ENCODE measurements around the gene FAS.
A peak's percentile ranks its signal among the peaks of the same experiment; 100 is the strongest.

Gene FAS

DNA sequence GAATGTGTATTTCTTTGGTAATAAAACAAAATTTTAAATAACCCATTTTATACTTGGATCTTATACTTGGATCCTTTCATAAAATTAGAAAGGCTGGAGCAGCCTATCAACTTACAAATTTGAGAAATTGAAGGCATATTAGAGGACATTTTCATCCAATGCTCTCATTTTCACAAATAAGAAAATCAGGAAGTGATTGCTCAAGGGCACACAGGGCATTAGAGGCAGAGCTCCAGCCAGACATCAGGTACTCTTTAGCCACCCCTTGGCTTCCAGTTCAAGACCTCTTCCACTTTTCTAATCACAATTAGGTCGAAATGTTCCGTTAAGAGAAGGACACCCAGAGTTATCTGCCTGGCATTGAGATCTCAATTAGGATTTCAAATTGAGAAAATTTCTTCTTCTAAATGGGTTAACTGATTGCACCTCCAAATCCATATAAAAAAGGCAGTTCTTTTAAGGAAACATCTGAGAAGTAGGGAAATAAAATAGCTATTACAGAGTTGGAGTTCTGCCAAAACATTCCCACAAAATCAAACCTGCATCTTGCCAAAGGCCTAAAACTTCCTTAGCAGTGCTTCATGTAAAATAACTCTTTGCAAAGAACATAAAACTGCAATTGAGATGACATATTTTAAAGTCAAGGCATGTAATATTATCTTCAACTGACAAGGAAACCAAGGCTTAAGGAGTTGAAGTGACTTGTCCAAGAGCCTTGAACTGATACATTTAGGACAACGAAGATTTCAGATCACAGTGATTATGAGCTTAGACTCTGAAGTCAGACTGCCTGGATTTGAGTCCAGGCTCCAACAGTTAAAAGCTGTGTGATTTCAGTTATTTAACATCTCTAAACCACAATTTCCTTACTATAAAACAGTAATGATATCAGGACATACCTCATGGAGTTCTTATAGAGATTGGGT, 40.4 kb upstream of the FAS start:
- TF ChIP-seq TAF1 (IDR thresholded peaks at IDR 0.05; ENCODE audit: low read depth) (no peak), NFIC (IDR thresholded peaks at IDR 0.05) (peak; percentile 60)

DNA sequence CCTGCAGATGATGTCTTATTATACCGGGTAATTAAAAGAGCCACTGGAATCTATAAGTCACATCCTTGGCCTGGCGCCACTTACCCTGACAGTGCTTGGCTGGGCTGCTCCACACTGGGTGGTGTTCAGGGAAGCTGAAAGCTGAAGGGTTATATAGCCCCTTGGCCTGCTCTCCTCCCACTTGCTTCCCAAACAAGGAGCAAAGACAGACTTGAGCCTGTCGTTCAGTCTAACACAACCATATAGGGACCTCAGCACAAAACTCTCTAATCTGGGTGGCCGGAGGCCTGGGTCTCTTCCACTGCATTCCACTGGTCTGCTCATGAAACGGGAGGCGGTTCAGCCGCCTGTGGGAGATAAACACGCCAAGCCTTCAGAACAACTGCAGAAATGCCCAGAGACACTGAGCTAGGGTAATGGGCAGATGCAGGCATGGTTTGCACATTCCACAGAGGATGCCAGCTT, 37.9 kb upstream of the FAS start, which contains the start of gene ACTA2:
Gene ACTA2 (minus strand): TSS at position 127 of the 465 bp plus-strand sequence. CDS start 3,843 bp downstream, outside the sequence.
- peak; percentile 27; the same call in 1 of the 2 replicates for TF ChIP-seq NFIC (IDR thresholded peaks at IDR 0.05)
- no peak for TF ChIP-seq CREB1 (IDR thresholded peaks at IDR 0.05; ENCODE audit: low read depth)
- TF ChIP-seq ZBTB7A (IDR thresholded peaks at IDR 0.05; ENCODE audit: low read depth) = no peak
- no peak for TF ChIP-seq CEBPB (IDR thresholded peaks at IDR 0.05)
- TF ChIP-seq TEAD4 (IDR thresholded peaks at IDR 0.05) = peak; percentile 27; the same call in 1 of the 2 replicates
- no peak for TF ChIP-seq RAD21 (IDR thresholded peaks at IDR 0.05; ENCODE audit: low read depth)

DNA sequence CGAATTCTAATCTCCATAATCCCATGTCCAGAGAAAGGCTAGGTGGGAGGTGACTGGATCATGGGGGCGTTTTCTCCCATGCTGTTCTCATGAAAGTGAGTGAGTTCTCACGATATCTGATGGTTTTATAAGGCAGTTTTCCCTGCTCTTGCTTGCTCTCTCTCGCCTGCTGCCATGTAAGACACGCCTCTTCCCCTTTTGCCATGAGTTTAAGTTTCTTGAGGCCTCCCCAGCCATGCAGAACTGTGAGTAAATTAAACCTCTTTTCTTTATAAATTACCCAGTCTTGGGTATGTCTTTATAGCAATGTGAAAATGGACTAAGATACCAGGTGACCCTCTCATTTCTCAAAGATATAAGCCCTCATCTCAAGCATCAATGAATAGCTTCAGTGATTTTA, 36.9 kb upstream of the FAS start:
- TF ChIP-seq ZBTB7A (IDR thresholded peaks at IDR 0.05; ENCODE audit: low read depth) = no peak
- TF ChIP-seq, protein P1, sequence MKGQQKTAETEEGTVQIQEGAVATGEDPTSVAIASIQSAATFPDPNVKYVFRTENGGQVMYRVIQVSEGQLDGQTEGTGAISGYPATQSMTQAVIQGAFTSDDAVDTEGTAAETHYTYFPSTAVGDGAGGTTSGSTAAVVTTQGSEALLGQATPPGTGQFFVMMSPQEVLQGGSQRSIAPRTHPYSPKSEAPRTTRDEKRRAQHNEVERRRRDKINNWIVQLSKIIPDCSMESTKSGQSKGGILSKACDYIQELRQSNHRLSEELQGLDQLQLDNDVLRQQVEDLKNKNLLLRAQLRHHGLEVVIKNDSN (IDR thresholded peaks at IDR 0.05) = no peak

DNA sequence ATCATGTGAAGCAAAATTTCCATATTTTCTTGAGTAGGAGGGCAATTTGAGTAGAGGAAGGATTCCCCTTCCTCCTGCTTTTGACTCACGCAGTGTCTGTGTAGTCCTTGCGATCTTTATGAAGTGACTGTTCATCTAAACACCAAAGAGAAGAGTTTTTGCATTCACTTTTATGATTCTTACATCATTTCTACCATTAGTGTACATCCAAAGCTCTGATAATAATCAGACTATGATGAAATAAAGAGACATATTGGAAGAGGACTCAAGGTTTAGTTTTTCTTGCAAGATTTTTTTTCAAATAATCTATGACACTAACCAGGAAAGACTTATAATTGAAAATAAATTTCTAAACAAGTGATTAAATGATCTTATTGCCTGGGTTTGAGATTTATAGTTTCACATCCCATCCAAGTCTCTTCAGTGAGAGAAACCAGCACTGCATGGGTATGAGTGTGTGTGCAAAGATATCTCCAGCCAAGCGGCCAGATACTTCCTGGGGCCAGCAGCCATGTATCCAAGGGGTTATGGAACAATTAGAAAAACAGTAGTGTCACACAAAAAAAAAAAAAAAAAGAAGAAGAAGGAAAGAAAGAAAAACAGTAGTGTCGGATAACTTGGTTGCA, 36.0 kb upstream of the FAS start:
- no peak for TF ChIP-seq EGR1 (IDR thresholded peaks at IDR 0.05)
- TF ChIP-seq RAD21 (IDR thresholded peaks at IDR 0.05; ENCODE audit: low read depth) = no peak
- TF ChIP-seq TEAD4 (IDR thresholded peaks at IDR 0.05) = no peak
- TF ChIP-seq, protein P2, sequence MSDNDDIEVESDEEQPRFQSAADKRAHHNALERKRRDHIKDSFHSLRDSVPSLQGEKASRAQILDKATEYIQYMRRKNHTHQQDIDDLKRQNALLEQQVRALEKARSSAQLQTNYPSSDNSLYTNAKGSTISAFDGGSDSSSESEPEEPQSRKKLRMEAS (IDR thresholded peaks at IDR 0.05) = no peak
- TF ChIP-seq, protein P3, sequence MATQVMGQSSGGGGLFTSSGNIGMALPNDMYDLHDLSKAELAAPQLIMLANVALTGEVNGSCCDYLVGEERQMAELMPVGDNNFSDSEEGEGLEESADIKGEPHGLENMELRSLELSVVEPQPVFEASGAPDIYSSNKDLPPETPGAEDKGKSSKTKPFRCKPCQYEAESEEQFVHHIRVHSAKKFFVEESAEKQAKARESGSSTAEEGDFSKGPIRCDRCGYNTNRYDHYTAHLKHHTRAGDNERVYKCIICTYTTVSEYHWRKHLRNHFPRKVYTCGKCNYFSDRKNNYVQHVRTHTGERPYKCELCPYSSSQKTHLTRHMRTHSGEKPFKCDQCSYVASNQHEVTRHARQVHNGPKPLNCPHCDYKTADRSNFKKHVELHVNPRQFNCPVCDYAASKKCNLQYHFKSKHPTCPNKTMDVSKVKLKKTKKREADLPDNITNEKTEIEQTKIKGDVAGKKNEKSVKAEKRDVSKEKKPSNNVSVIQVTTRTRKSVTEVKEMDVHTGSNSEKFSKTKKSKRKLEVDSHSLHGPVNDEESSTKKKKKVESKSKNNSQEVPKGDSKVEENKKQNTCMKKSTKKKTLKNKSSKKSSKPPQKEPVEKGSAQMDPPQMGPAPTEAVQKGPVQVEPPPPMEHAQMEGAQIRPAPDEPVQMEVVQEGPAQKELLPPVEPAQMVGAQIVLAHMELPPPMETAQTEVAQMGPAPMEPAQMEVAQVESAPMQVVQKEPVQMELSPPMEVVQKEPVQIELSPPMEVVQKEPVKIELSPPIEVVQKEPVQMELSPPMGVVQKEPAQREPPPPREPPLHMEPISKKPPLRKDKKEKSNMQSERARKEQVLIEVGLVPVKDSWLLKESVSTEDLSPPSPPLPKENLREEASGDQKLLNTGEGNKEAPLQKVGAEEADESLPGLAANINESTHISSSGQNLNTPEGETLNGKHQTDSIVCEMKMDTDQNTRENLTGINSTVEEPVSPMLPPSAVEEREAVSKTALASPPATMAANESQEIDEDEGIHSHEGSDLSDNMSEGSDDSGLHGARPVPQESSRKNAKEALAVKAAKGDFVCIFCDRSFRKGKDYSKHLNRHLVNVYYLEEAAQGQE (IDR thresholded peaks at IDR 0.05; ENCODE audit: low read depth) = no peak
- no peak for TF ChIP-seq CREB1 (IDR thresholded peaks at IDR 0.05; ENCODE audit: low read depth)
- no peak for TF ChIP-seq FOXM1 (IDR thresholded peaks at IDR 0.05; ENCODE audit: borderline replicate concordance, low read depth)
- TF ChIP-seq, protein P1 (IDR thresholded peaks at IDR 0.05) = no peak
- TF ChIP-seq EP300 (IDR thresholded peaks at IDR 0.05; ENCODE audit: borderline replicate concordance) = no peak
- TF ChIP-seq YY1 (IDR thresholded peaks at IDR 0.05; ENCODE audit: low read depth) = no peak
- no peak for TF ChIP-seq TCF12 (IDR thresholded peaks at IDR 0.05; ENCODE audit: low read depth)
- TF ChIP-seq ZBTB7A (IDR thresholded peaks at IDR 0.05; ENCODE audit: low read depth) = no peak
- no peak for TF ChIP-seq TAF1 (IDR thresholded peaks at IDR 0.05; ENCODE audit: low read depth)
- TF ChIP-seq NFIC (IDR thresholded peaks at IDR 0.05) = no peak
- TF ChIP-seq CEBPB (IDR thresholded peaks at IDR 0.05) = no peak

DNA sequence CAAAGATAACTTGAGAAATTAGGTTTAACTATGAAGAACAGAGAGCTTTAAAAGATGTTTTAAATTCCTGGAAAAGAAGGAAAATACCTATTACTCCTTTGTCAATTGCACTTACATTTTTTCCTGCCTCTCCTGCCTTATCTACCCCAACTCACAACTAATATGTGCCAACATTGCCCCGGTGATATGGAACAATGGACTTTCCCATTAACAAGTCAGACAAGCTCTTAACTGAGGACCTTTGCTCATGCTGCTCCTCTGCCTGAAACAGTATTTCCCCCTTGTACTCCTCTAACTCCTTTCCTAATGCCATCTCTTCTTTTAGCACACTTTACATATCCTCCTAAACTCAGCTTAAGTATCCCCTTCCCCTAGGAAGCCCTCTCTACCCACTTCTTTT, 33.2 kb upstream of the FAS start:
- no peak for TF ChIP-seq CEBPB (IDR thresholded peaks at IDR 0.05)
- no peak for TF ChIP-seq YY1 (IDR thresholded peaks at IDR 0.05; ENCODE audit: low read depth)
- no peak for TF ChIP-seq TAF1 (IDR thresholded peaks at IDR 0.05; ENCODE audit: low read depth)
- no peak for TF ChIP-seq FOXM1 (IDR thresholded peaks at IDR 0.05; ENCODE audit: borderline replicate concordance, low read depth)
- no peak for TF ChIP-seq TCF12 (IDR thresholded peaks at IDR 0.05; ENCODE audit: low read depth)
- TF ChIP-seq, protein P1 (IDR thresholded peaks at IDR 0.05) = no peak
- TF ChIP-seq EGR1 (IDR thresholded peaks at IDR 0.05) = no peak
- no peak for TF ChIP-seq CREB1 (IDR thresholded peaks at IDR 0.05; ENCODE audit: low read depth)
- TF ChIP-seq TEAD4 (IDR thresholded peaks at IDR 0.05) = no peak
- no peak for TF ChIP-seq ZBTB7A (IDR thresholded peaks at IDR 0.05; ENCODE audit: low read depth)
- TF ChIP-seq, protein P2 (IDR thresholded peaks at IDR 0.05) = no peak
- no peak for TF ChIP-seq RAD21 (IDR thresholded peaks at IDR 0.05; ENCODE audit: low read depth)

DNA sequence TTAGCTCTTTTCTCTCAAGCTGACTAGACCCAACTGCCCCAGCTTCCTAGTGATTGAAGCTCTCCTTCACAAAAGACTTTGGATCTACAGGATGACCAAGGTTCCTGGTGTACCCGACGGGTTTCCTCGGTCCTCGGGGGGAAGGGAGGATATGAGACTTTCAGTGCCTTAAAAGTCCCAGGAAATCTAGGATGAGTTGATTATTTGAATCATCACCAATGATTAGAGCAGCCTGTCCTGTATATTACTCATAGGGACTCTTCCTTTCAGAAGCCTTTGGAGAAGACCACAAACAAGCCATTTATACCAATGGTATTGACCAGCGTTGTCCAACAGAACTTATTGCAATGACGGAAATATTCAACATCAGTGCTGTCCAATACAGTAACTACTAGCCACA, 31.9 kb upstream of the FAS start:
- TF ChIP-seq EGR1 (IDR thresholded peaks at IDR 0.05) = no peak
- TF ChIP-seq, protein P3 (IDR thresholded peaks at IDR 0.05; ENCODE audit: low read depth) = no peak
- no peak for TF ChIP-seq FOXM1 (IDR thresholded peaks at IDR 0.05; ENCODE audit: borderline replicate concordance, low read depth)
- TF ChIP-seq, protein P2 (IDR thresholded peaks at IDR 0.05) = no peak
- TF ChIP-seq CEBPB (IDR thresholded peaks at IDR 0.05) = no peak
- TF ChIP-seq, protein P1 (IDR thresholded peaks at IDR 0.05) = no peak
- no peak for TF ChIP-seq YY1 (IDR thresholded peaks at IDR 0.05; ENCODE audit: low read depth)
